Ishikawa (cell line): ENCODE results near the gene RHOB.

ENCODE experiments used
- YY1 ChIP-seq: IDR thresholded peaks from 2 replicates; pipeline ENCODE4 v1.6.1; 2012; ENCODE audit warnings: low read depth
- TF ChIP-seq, protein P1 (sequence below): IDR thresholded peaks from 2 replicates; pipeline ENCODE4 v1.6.1; 2012

DNA sequence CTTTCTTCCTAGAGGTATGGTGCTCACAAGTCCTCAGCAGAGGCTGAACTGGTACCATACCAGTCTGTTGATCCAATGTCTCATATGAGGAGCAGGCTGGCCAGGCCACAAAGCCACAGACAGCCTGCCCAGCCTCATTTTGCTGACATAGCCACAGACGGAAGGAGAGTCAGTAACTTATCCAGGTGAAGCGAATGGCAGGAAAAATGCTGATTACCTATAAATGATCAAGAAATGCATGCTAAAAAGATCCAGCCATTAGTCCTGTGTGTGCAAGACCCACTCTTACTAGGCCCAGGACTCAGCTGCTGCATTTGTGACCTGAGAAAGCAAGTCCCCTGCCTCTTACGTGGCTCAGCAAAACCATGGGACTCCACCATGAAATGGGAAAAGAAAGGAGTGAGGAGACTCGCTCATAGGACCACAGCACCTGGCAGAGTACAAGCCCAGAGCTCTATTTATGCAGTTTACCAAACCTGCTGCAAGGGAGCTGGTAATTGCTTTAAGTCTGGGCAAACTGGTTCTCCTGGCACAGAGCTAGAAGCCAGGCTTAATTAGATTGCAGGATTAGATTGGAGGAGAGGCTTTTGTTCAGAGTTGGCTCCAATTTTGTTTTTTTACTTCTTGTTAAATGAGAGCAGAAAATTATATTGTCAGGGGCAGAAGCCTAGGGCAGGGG, 19.0 kb downstream of the RHOB start:
- TF ChIP-seq, protein P1, sequence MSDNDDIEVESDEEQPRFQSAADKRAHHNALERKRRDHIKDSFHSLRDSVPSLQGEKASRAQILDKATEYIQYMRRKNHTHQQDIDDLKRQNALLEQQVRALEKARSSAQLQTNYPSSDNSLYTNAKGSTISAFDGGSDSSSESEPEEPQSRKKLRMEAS: no peak
- TF ChIP-seq YY1: no peak
